ENCODE data around the gene UBASH3A.

Gene UBASH3A

DNA sequence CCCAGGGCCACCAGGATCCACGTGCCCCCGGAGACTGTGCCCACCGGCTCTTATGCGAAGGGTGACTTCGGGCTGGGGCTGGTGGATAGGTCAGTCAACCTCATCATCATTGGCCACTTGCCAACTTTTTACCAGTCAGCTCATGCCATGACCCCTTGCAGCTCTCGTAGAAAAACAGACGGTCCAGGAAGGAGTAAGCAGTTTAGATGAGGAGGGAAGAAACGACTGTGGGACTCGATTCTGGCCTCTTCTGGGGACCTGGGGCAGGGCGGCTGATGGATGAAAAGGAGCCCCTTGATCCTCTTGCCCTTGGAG lies 41.0 kb downstream of the UBASH3A start:
- H3K4me2 ChIP-seq (ENCODE audit: insufficient read depth, low read length) = no peak overlapping the region
- no peaks in the 10 kb centered on the region for H3K27me3 ChIP-seq (ENCODE audit: insufficient read depth, low read length, poor library complexity)
- H2AFZ ChIP-seq (ENCODE audit: low read depth, low read length) = no peak overlapping the region
- H3K9ac ChIP-seq (ENCODE audit: low read depth, low read length) = no peak overlapping the region
- H3K79me2 ChIP-seq (ENCODE audit: insufficient read depth, low read length) = no peaks in the 10 kb centered on the region
- H3K9me3 ChIP-seq (ENCODE audit: insufficient read depth, low read length, severe bottlenecking) = no peaks in the 10 kb centered on the region
- TF ChIP-seq EZH2 (IDR thresholded peaks at IDR 0.05; ENCODE audit: borderline replicate concordance, low read depth, low read length, severe bottlenecking) (no peak), CTCF (IDR thresholded peaks at IDR 0.05; ENCODE audit: borderline replicate concordance, extremely low read depth, low read length, poor library complexity, severe bottlenecking) (no peak)
- H3K36me3 ChIP-seq (ENCODE audit: insufficient read depth, low read length) = peaks cover 81% of the 10 kb centered on the region
- no peaks in the 10 kb centered on the region for H4K20me1 ChIP-seq (ENCODE audit: insufficient read depth, low read length)
- peak overlapping the region; percentile 22; the same call in 1 of the 2 replicates for H3K27ac ChIP-seq (ENCODE audit: low read length)
- ATAC-seq (ENCODE audit: insufficient read depth, low read depth) (no peak), DNase-seq (no peak)
- H3K4me3 ChIP-seq (ENCODE audit: low read depth in 1 of 2, low read length in 2 of 2) = no peak overlapping the region
- H3K4me1 ChIP-seq (ENCODE audit: insufficient read depth, low read length) = peaks cover 13% of the 10 kb centered on the region

DNA sequence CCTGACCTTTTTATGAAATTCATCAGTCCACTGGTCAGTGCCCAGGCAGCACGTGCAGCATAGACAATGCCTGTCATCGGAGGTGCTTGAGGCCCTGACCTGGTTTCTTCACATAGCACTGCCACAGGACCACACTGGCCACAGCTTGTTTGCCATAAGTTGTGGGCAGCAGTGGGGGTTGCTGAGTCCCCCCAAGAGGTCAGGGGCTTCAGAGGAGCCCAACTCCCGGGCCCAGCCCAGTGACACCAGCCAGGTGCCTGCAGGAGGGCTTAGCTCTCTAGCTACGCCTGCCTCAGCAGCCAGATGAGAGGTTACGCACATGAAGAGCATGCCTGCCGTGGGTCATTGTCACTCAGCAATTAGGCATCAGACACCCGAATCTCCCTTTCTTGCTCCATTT lies 41.6 kb downstream of the UBASH3A start:
- no peak for DNase-seq
- Histone ChIP-seq H3K27me3 (ENCODE audit: insufficient read depth, low read length, poor library complexity) (no peaks in the 10 kb centered on the region), H3K27ac (ENCODE audit: low read length) (peak overlapping the region; percentile 30; the same call in 1 of the 2 replicates), H3K9ac (ENCODE audit: low read depth, low read length) (no peak overlapping the region), H4K20me1 (ENCODE audit: insufficient read depth, low read length) (no peaks in the 10 kb centered on the region), H3K36me3 (ENCODE audit: insufficient read depth, low read length) (peaks cover 74% of the 10 kb centered on the region), H3K79me2 (ENCODE audit: insufficient read depth, low read length) (no peaks in the 10 kb centered on the region), H3K4me2 (ENCODE audit: insufficient read depth, low read length) (no peak overlapping the region), H2AFZ (ENCODE audit: low read depth, low read length) (no peak overlapping the region), H3K9me3 (ENCODE audit: insufficient read depth, low read length, severe bottlenecking) (no peaks in the 10 kb centered on the region), H3K4me3 (ENCODE audit: low read depth in 1 of 2, low read length in 2 of 2) (no peak overlapping the region), H3K4me1 (ENCODE audit: insufficient read depth, low read length) (peaks cover 19% of the 10 kb centered on the region)
- TF ChIP-seq CTCF (IDR thresholded peaks at IDR 0.05; ENCODE audit: borderline replicate concordance, extremely low read depth, low read length, poor library complexity, severe bottlenecking) = no peak
- no peak for TF ChIP-seq EZH2 (IDR thresholded peaks at IDR 0.05; ENCODE audit: borderline replicate concordance, low read depth, low read length, severe bottlenecking)
- no peak for ATAC-seq (ENCODE audit: insufficient read depth, low read depth)

- no peak overlapping the region for H3K4me2 ChIP-seq (ENCODE audit: insufficient read depth, low read length)
- DNase-seq = no peak
Observed at GRCh38 chr21:42446531-42446930, 42.8 kb downstream of the UBASH3A start.

More at GRCh38 chr21:42446531-42446930, 42.8 kb downstream of the UBASH3A start:
- no peak for ATAC-seq (ENCODE audit: insufficient read depth, low read depth)
- Histone ChIP-seq H3K27ac (ENCODE audit: low read length) (peak overlapping the region; percentile 52; the same call in 1 of the 2 replicates), H3K27me3 (ENCODE audit: insufficient read depth, low read length, poor library complexity) (no peaks in the 10 kb centered on the region), H2AFZ (ENCODE audit: low read depth, low read length) (no peak overlapping the region), H4K20me1 (ENCODE audit: insufficient read depth, low read length) (no peaks in the 10 kb centered on the region), H3K4me1 (ENCODE audit: insufficient read depth, low read length) (peaks cover 25% of the 10 kb centered on the region), H3K79me2 (ENCODE audit: insufficient read depth, low read length) (no peaks in the 10 kb centered on the region), H3K9ac (ENCODE audit: low read depth, low read length) (no peak overlapping the region), H3K9me3 (ENCODE audit: insufficient read depth, low read length, severe bottlenecking) (no peaks in the 10 kb centered on the region), H3K36me3 (ENCODE audit: insufficient read depth, low read length) (peaks cover 65% of the 10 kb centered on the region), H3K4me3 (ENCODE audit: low read depth in 1 of 2, low read length in 2 of 2) (no peak overlapping the region)
- TF ChIP-seq EZH2 (IDR thresholded peaks at IDR 0.05; ENCODE audit: borderline replicate concordance, low read depth, low read length, severe bottlenecking) (no peak), CTCF (IDR thresholded peaks at IDR 0.05; ENCODE audit: borderline replicate concordance, extremely low read depth, low read length, poor library complexity, severe bottlenecking) (no peak)
